H9 (cell line): ENCODE results near the gene ZNF764. TPM values are rescaled to one million over a fixed set of nuclear protein-coding genes. Genes with fewer than 3 reads are reported as not detected.

Experiments used
- DNase-seq: peaks from one replicate; pipeline ENCODE4 v3.0.0-alpha.2; 2017
- H2AFZ ChIP-seq: one replicate; pipeline ENCODE4 v1.6.1; 2013; ENCODE audit warnings: mild to moderate bottlenecking, low read length, control low read depth, moderate library complexity
- H2AK5ac ChIP-seq: 2 replicates; pipeline ENCODE4 v1.6.1; 2013; ENCODE audit warnings: low read length, control low read depth, mixed read lengths; ENCODE audit not compliant: insufficient read length
- H2BK120ac ChIP-seq: one replicate; pipeline ENCODE4 v1.6.1; 2013; ENCODE audit warnings: low read depth, mild to moderate bottlenecking, low read length, control low read depth, inconsistent platforms; ENCODE audit not compliant: poor library complexity, severe bottlenecking
- H2BK12ac ChIP-seq: 2 replicates; pipeline ENCODE4 v1.6.1; 2013; ENCODE audit warnings: low read length, control low read depth, mixed read lengths, low read depth; ENCODE audit not compliant: insufficient read length
- H2BK15ac ChIP-seq: 2 replicates; pipeline ENCODE4 v1.6.1; 2013; ENCODE audit warnings: low read depth, low read length, control low read depth
- H2BK20ac ChIP-seq: one replicate; pipeline ENCODE4 v1.6.1; 2013; ENCODE audit warnings: low read depth, mild to moderate bottlenecking, low read length, control low read depth, inconsistent platforms; ENCODE audit not compliant: poor library complexity, severe bottlenecking
- H2BK5ac ChIP-seq: 2 replicates; pipeline ENCODE4 v1.6.1; 2013; ENCODE audit warnings: low read length, control low read depth, mixed read lengths; ENCODE audit not compliant: insufficient read length
- H3K14ac ChIP-seq: 2 replicates; pipeline ENCODE4 v1.6.1; 2013; ENCODE audit warnings: low read length, control low read depth; ENCODE audit not compliant: insufficient read depth
- H3K18ac ChIP-seq: 2 replicates; pipeline ENCODE4 v1.6.1; 2013; ENCODE audit warnings: low read depth, mild to moderate bottlenecking, mixed read lengths, low read length, control low read depth; ENCODE audit not compliant: insufficient read length
- H3K23ac ChIP-seq: 2 replicates; pipeline ENCODE4 v1.6.1; 2013; ENCODE audit warnings: low read length, control low read depth, mixed read lengths, low read depth; ENCODE audit not compliant: insufficient read length
- H3K23me2 ChIP-seq: 2 replicates; pipeline ENCODE4 v1.6.1; 2013; ENCODE audit warnings: low read depth, mild to moderate bottlenecking, mixed read lengths, low read length, control low read depth; ENCODE audit not compliant: insufficient read length, poor library complexity, severe bottlenecking
- H3K27ac ChIP-seq: 2 replicates; pipeline ENCODE4 v1.5.1; 2013; ENCODE audit warnings: low read length, control low read depth, mixed read lengths, low read depth; ENCODE audit not compliant: insufficient read length
- H3K27me3 ChIP-seq: 2 replicates; pipeline ENCODE4 v1.6.1; 2013; ENCODE audit warnings: low read length, control low read depth, inconsistent platforms; ENCODE audit not compliant: insufficient read depth
- H3K4ac ChIP-seq: 2 replicates; pipeline ENCODE4 v1.6.1; 2013; ENCODE audit warnings: low read depth, mild to moderate bottlenecking, control low read depth, inconsistent platforms, low read length, moderate library complexity
- H3K4me1 ChIP-seq: 2 replicates; pipeline ENCODE4 v1.6.1; 2013; ENCODE audit warnings: low read length, control low read depth, inconsistent platforms; ENCODE audit not compliant: insufficient read depth
- H3K4me2 ChIP-seq: 2 replicates; pipeline ENCODE4 v1.6.1; 2013; ENCODE audit warnings: low read length, control low read depth, mixed read lengths; ENCODE audit not compliant: insufficient read length, insufficient read depth
- H3K56ac ChIP-seq: 2 replicates; pipeline ENCODE4 v1.6.1; 2013; ENCODE audit warnings: low read depth, mild to moderate bottlenecking, mixed read lengths, low read length, control low read depth; ENCODE audit not compliant: insufficient read length
- H3K79me1 ChIP-seq: 2 replicates; pipeline ENCODE4 v1.6.1; 2013; ENCODE audit warnings: low read depth, mild to moderate bottlenecking, moderate library complexity, low read length, control low read depth, inconsistent platforms; ENCODE audit not compliant: insufficient read depth, poor library complexity, severe bottlenecking
- H3K79me2 ChIP-seq: 2 replicates; pipeline ENCODE4 v1.6.1; 2013; ENCODE audit warnings: low read length, control low read depth, inconsistent platforms; ENCODE audit not compliant: insufficient read depth
- H3K9ac ChIP-seq: 2 replicates; pipeline ENCODE4 v1.6.1; 2013; ENCODE audit warnings: low read length, control low read depth, mixed read lengths; ENCODE audit not compliant: insufficient read length; ENCODE audit errors: extremely low read depth
- H3K9me3 ChIP-seq: one replicate; pipeline ENCODE4 v1.6.1; 2013; ENCODE audit warnings: low read depth, low read length, inconsistent platforms; ENCODE audit not compliant: control insufficient read depth
- H3T11ph ChIP-seq: one replicate; pipeline ENCODE4 v1.6.1; 2013; ENCODE audit warnings: mild to moderate bottlenecking, low read length, control low read depth, inconsistent platforms
- H4K20me1 ChIP-seq: one replicate; pipeline ENCODE4 v1.6.1; 2013; ENCODE audit not compliant: control insufficient read depth, insufficient read length, insufficient read depth
- H4K5ac ChIP-seq: 2 replicates; pipeline ENCODE4 v1.6.1; 2013; ENCODE audit warnings: low read depth, mild to moderate bottlenecking, mixed read lengths, low read length, control low read depth; ENCODE audit not compliant: insufficient read length
- H4K8ac ChIP-seq: replicated peaks from 2 replicates; pipeline ENCODE4 v1.6.1; 2013; ENCODE audit warnings: low read length, control low read depth, mixed read lengths, low read depth; ENCODE audit not compliant: insufficient read length
- H4K91ac ChIP-seq: 2 replicates; pipeline ENCODE4 v1.6.1; 2013; ENCODE audit warnings: low read depth, mild to moderate bottlenecking, moderate library complexity, mixed read lengths, low read length, control low read depth; ENCODE audit not compliant: insufficient read length
- H3K27ac Mint-ChIP-seq, 3 experiments: 2 replicates in 2 of 3; 3 replicates in 1 of 3; pipeline ENCODE4 v1.8.0; 2020 to 2021; ENCODE audit warnings: mixed read lengths in 3 of 3, mild to moderate bottlenecking in 1 of 3, moderate library complexity in 1 of 3
- H3K27me3 Mint-ChIP-seq: 2 replicates; pipeline ENCODE4 v1.8.0; 2021; ENCODE audit warnings: low read depth, mild to moderate bottlenecking, moderate library complexity, mixed read lengths
- H3K36me3 Mint-ChIP-seq, 3 experiments: 2 replicates in 2 of 3; 3 replicates in 1 of 3; pipeline ENCODE4 v1.8.0; 2020 to 2021; ENCODE audit warnings: low read depth in 3 of 3, mixed read lengths in 3 of 3; ENCODE audit not compliant: insufficient read depth in 1 of 3
- H3K4me1 Mint-ChIP-seq, 2 experiments: 2 replicates each; pipeline ENCODE4 v1.8.0; 2020; ENCODE audit warnings: mixed read lengths in 2 of 2
- H3K4me3 Mint-ChIP-seq, 2 experiments: 2 replicates in 1 of 2; 3 replicates in 1 of 2; pipeline ENCODE4 v1.8.0; 2020 to 2021; ENCODE audit warnings: mild to moderate bottlenecking in 2 of 2, mixed read lengths in 2 of 2, moderate library complexity in 1 of 2
- H3K9me3 Mint-ChIP-seq, 2 experiments: 2 replicates in 1 of 2; 3 replicates in 1 of 2; pipeline ENCODE4 v1.8.0; 2020; ENCODE audit warnings: mild to moderate bottlenecking in 2 of 2, mixed read lengths in 2 of 2, moderate library complexity in 1 of 2
- CTCF ChIP-seq: fragments of 200-600 bp; sonication (generic); conservative IDR thresholded peaks from 3 replicates; pipeline ENCODE4 v1.8.0; 2021; ENCODE audit warnings: antibody characterized with exemption, mild to moderate bottlenecking
- WGBS: extraction: QIAGEN DNeasy Blood & Tissue Kit; methylation state at CpG from one replicate; pipeline ENCODE4 v1.1.7; 2013; ENCODE audit warnings: missing lambda C conversion rate, low lambda C conversion rate, mixed read lengths; ENCODE audit not compliant: insufficient read length; ENCODE audit errors: extremely low coverage; 5-methylcytosine and 5-hydroxymethylcytosine counted together
- total RNA-seq: library from RNA; stranded (reverse); gene quantifications from 2 replicates; pipeline ENCODE4 v1.2.1, GENCODE V29; 2021

Gene ZNF764
- total RNA-seq, 1 experiment from 2014 or later, result 11.4 TPM

- no peak for TF ChIP-seq CTCF
- Histone ChIP-seq H2BK5ac (no peak overlapping the region), H3K9ac (no peak overlapping the region), H4K5ac (no peak overlapping the region), H4K91ac (no peak overlapping the region), H2BK20ac (no peak overlapping the region), H2BK120ac (no peak overlapping the region), H4K20me1 (no peaks in the 10 kb centered on the region), H3K56ac (no peak overlapping the region), H3T11ph (no peak overlapping the region), H4K8ac (no peak overlapping the region), H3K23me2 (no peaks in the 10 kb centered on the region), H3K4ac (no peak overlapping the region), H3K27ac (no peak overlapping the region), H3K9me3 (no peaks in the 10 kb centered on the region), H3K27me3 (no peaks in the 10 kb centered on the region), H3K18ac (no peak overlapping the region), H2AK5ac (no peak overlapping the region), H3K79me2 (no peaks in the 10 kb centered on the region), H2AFZ (no peak overlapping the region), H3K23ac (no peak overlapping the region), H3K79me1 (no peaks in the 10 kb centered on the region), H2BK12ac (no peak overlapping the region), H3K4me2 (no peak overlapping the region), H3K14ac (no peak overlapping the region), H3K4me1 (no peaks in the 10 kb centered on the region), H2BK15ac (no peak overlapping the region)
- Mint-ChIP-seq H3K4me1 (no peaks in the 10 kb centered on the region), H3K4me3 (no peak overlapping the region), H3K27ac (0 out of 7 replicates have a peak overlapping the region, but pooled peaks of 1 of the 3 experiments have one; percentile 34), H3K36me3 (peaks cover 16 to 45% (median 40%) of the 10 kb centered on the region in 3 experiments), H3K9me3 (peaks cover 0 to 6% of the 10 kb centered on the region in 2 experiments; a peak in 2 of 5 replicates), H3K27me3 (no peaks in the 10 kb centered on the region)
- no peak for DNase-seq
- no CpG with 5 or more reads among the region's 4 CpGs for WGBS
Observed at GRCh38 chr16:30602616-30603277, 44.6 kb upstream of the ZNF764 start.
